HepG2 (cell line): ENCODE results near the gene BTG2. TPM values are rescaled to one million over a fixed set of nuclear protein-coding genes. Genes with fewer than 3 reads are reported as not detected.

ENCODE experiments used
- BRD4 ChIP-seq: sonication (generic); formaldehyde crosslinking; IDR thresholded peaks from 2 replicates; pipeline ENCODE4 v1.4.0; 2020; ENCODE audit warnings: missing genetic modification reagents
- DR1 ChIP-seq: sonication (generic); formaldehyde crosslinking; IDR thresholded peaks from 2 replicates; pipeline ENCODE4 v1.8.0; 2021; ENCODE audit warnings: mild to moderate bottlenecking, missing genetic modification reagents, inconsistent platforms
- HCFC1 ChIP-seq: fragments of 150-350 bp; IDR thresholded peaks from 2 replicates; pipeline ENCODE4 v1.6.1; 2014; ENCODE audit warnings: low read depth, low read length
- HDAC1 ChIP-seq: sonication (generic); formaldehyde crosslinking; IDR thresholded peaks from 2 replicates; pipeline ENCODE4 v1.5.1; 2020; ENCODE audit warnings: mild to moderate bottlenecking, missing genetic modification reagents
- HOXA9 ChIP-seq: sonication (generic); formaldehyde crosslinking; IDR thresholded peaks from 2 replicates; pipeline ENCODE4 v1.8.1; 2022; ENCODE audit warnings: missing genetic modification reagents, mild to moderate bottlenecking, moderate library complexity, borderline replicate concordance
- NCOA5 ChIP-seq: sonication (generic); formaldehyde crosslinking; IDR thresholded peaks from 2 replicates; pipeline ENCODE4 v1.4.0; 2020; ENCODE audit warnings: missing genetic modification reagents
- NR1H2 ChIP-seq: sonication (generic); formaldehyde crosslinking; IDR thresholded peaks from 2 replicates; pipeline ENCODE4 v1.8.1; 2022; ENCODE audit warnings: low read depth, missing genetic modification reagents, borderline replicate concordance
- SKI ChIP-seq: fragments of 450-650 bp; IDR thresholded peaks from one replicate; pipeline ENCODE4 v1.6.1; 2018; ENCODE audit warnings: mild to moderate bottlenecking; ENCODE audit not compliant: partially characterized antibody
- SMC3 ChIP-seq: IDR thresholded peaks from 2 replicates; pipeline ENCODE4 v1.6.1; 2011; ENCODE audit warnings: low read length, improper control_type of control experiment
- SOX13 ChIP-seq, 3 experiments: fragments of 450-650 bp in 1 of 3; sonication (generic) in 1 of 3; formaldehyde crosslinking in 1 of 3; IDR thresholded peaks in 2 of 3; conservative IDR thresholded peaks in 1 of 3; 2 replicates each; pipeline versions ENCODE4 v1.5.0 to v1.6.1; 2016 to 2020; ENCODE audit warnings: antibody characterized with exemption in 1 of 3, mild to moderate bottlenecking in 1 of 3, missing compliant biosample characterization in 1 of 3, missing genetic modification reagents in 1 of 3, moderate library complexity in 1 of 3
- ZC3H13 ChIP-seq: sonication (generic); formaldehyde crosslinking; IDR thresholded peaks from 2 replicates; pipeline ENCODE4 v1.8.1; 2023; ENCODE audit warnings: mild to moderate bottlenecking, missing genetic modification reagents, moderate library complexity
- ZNF432 ChIP-seq: sonication (generic); formaldehyde crosslinking; IDR thresholded peaks from 2 replicates; pipeline ENCODE4 v1.5.0; 2020; ENCODE audit warnings: missing genetic modification reagents, mild to moderate bottlenecking, borderline replicate concordance
- polyA plus RNA-seq, 8 experiments: library from polyadenylated mRNA; depleted of rRNA in 3 of 8; stranded (reverse) in 7 of 8; unstranded in 1 of 8; fragments of >200 nt; fragmentation: Illumina TruSeq in 4 of 8; extraction: Trizol in 4 of 8; gene quantifications; 2 replicates each; pipeline versions ENCODE4 v1.2.1 to v1.2.3, GENCODE V29; 2011 to 2016; ENCODE audit warnings: low read depth in 4 of 8, missing spikeins in 1 of 8, mixed read lengths in 1 of 8; ENCODE audit not compliant: insufficient read depth in 1 of 8
- total RNA-seq, 5 experiments: library from RNA; depleted of rRNA; stranded (reverse); fragments of >200 nt; fragmentation: Illumina TruSeq; extraction: Trizol; gene quantifications; 2 replicates each; pipeline ENCODE4 v1.2.3, GENCODE V29; 2016; ENCODE audit warnings: low read depth in 1 of 5
- TF ChIP-seq, protein P1 (sequence below): sonication (generic); formaldehyde crosslinking; IDR thresholded peaks from 2 replicates; pipeline ENCODE4 v1.5.0; 2020; ENCODE audit warnings: mild to moderate bottlenecking, missing genetic modification reagents, moderate library complexity
- TF ChIP-seq, protein P2 (sequence below): sonication (generic); formaldehyde crosslinking; IDR thresholded peaks from 2 replicates; pipeline ENCODE4 v1.9.0; 2021; ENCODE audit warnings: mild to moderate bottlenecking, missing genetic modification reagents

The BTG2 gene
- total and polyA plus RNA-seq, 2 of the 13 experiments (the other 11 are each of a cell fraction or from before 2014, with no cell fraction given): 13.6 to 18.3 TPM

DNA sequence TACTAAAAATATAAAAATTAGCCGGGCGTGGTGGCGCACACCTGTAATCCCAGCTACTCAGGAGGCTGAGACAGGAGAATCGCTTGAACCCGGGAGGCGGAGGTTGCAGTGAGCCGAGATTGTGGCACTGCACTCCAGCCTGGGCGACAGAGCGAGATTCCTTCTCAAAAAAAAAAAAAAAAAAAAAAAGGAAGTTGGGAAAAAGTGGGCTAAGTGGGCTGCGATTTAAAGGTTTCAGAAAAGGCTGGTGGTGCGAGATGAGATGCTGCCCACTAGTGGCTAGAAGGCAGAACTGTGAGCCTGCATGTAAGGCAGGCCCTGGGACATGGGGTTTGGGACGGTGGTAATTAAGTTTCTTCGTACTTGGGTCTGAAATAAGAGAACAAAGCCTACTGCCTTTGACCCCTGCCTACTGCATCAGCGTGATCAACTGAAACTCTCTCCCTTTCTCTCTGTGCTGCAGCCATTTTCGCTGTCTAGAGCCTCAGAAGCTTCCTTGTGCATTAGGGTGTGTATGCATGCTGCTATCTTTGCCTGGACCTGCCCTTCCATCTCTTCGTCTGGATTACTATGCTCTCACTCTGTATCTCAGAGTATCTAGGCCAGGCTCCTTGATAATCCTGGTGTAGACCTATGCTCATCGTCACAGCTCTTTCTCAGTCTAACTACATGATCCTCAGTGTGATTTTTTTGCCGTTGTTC is 33.2 kb downstream of the BTG2 start (continued):
- TF ChIP-seq HDAC1 (CRISPR knock-in tag) (no peak), NR1H2 (CRISPR knock-in tag) (no peak), BRD4 (no peak), SOX13 (IDR thresholded peaks at IDR 0.05) (no peak), SOX13 (CRISPR knock-in tag; conservative IDR thresholded peaks at IDR 0.05 in 1 of 2, IDR thresholded peaks at IDR 0.05 in 1 of 2) (no peak), HCFC1 (no peak), ZC3H13 (CRISPR knock-in tag) (no peak), SMC3 (peak; percentile 76), DR1 (CRISPR knock-in tag) (no peak), ZNF432 (no peak), HOXA9 (CRISPR knock-in tag) (no peak), NCOA5 (CRISPR knock-in tag) (no peak), SKI (no peak)
- TF ChIP-seq, protein P1, sequence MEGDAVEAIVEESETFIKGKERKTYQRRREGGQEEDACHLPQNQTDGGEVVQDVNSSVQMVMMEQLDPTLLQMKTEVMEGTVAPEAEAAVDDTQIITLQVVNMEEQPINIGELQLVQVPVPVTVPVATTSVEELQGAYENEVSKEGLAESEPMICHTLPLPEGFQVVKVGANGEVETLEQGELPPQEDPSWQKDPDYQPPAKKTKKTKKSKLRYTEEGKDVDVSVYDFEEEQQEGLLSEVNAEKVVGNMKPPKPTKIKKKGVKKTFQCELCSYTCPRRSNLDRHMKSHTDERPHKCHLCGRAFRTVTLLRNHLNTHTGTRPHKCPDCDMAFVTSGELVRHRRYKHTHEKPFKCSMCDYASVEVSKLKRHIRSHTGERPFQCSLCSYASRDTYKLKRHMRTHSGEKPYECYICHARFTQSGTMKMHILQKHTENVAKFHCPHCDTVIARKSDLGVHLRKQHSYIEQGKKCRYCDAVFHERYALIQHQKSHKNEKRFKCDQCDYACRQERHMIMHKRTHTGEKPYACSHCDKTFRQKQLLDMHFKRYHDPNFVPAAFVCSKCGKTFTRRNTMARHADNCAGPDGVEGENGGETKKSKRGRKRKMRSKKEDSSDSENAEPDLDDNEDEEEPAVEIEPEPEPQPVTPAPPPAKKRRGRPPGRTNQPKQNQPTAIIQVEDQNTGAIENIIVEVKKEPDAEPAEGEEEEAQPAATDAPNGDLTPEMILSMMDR (CRISPR knock-in tag): peak; percentile 83
- TF ChIP-seq, protein P2, sequence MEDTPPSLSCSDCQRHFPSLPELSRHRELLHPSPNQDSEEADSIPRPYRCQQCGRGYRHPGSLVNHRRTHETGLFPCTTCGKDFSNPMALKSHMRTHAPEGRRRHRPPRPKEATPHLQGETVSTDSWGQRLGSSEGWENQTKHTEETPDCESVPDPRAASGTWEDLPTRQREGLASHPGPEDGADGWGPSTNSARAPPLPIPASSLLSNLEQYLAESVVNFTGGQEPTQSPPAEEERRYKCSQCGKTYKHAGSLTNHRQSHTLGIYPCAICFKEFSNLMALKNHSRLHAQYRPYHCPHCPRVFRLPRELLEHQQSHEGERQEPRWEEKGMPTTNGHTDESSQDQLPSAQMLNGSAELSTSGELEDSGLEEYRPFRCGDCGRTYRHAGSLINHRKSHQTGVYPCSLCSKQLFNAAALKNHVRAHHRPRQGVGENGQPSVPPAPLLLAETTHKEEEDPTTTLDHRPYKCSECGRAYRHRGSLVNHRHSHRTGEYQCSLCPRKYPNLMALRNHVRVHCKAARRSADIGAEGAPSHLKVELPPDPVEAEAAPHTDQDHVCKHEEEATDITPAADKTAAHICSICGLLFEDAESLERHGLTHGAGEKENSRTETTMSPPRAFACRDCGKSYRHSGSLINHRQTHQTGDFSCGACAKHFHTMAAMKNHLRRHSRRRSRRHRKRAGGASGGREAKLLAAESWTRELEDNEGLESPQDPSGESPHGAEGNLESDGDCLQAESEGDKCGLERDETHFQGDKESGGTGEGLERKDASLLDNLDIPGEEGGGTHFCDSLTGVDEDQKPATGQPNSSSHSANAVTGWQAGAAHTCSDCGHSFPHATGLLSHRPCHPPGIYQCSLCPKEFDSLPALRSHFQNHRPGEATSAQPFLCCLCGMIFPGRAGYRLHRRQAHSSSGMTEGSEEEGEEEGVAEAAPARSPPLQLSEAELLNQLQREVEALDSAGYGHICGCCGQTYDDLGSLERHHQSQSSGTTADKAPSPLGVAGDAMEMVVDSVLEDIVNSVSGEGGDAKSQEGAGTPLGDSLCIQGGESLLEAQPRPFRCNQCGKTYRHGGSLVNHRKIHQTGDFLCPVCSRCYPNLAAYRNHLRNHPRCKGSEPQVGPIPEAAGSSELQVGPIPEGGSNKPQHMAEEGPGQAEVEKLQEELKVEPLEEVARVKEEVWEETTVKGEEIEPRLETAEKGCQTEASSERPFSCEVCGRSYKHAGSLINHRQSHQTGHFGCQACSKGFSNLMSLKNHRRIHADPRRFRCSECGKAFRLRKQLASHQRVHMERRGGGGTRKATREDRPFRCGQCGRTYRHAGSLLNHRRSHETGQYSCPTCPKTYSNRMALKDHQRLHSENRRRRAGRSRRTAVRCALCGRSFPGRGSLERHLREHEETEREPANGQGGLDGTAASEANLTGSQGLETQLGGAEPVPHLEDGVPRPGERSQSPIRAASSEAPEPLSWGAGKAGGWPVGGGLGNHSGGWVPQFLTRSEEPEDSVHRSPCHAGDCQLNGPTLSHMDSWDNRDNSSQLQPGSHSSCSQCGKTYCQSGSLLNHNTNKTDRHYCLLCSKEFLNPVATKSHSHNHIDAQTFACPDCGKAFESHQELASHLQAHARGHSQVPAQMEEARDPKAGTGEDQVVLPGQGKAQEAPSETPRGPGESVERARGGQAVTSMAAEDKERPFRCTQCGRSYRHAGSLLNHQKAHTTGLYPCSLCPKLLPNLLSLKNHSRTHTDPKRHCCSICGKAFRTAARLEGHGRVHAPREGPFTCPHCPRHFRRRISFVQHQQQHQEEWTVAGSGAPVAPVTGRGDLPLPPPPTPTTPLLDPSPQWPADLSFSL (CRISPR knock-in tag): no peak
